Adipose tissue (tissue), 3 donors: Measurements from ENCODE around the gene ASB11. TPM values are rescaled to one million over a fixed set of nuclear protein-coding genes. Genes with fewer than 3 reads are reported as not detected.

Experiments
- H3K27ac ChIP-seq: one replicate; pipeline ENCODE4 v1.5.1; 2013; ENCODE audit warnings: low read depth, low read length
- WGBS, 3 donors: extraction: QIAGEN DNeasy Blood & Tissue Kit; methylation state at CpG; one replicate each; pipeline ENCODE4 v1.1.7; 2013; 5-methylcytosine and 5-hydroxymethylcytosine counted together
- polyA plus RNA-seq, 3 donors: library from polyadenylated mRNA; stranded (reverse); fragments of 200-250 nt; gene quantifications; one replicate each; pipeline ENCODE4 v1.2.3, GENCODE V29; 2013
- donor health status: healthy with polysubstance abuse.
- donor health status: Bipolar disorder and iron deficiency.
- donor health status: healthy.

ASB11 gene
- polyA plus RNA-seq = under 1 TPM in 2 of 3 donors, not detected in 1; 0.05 to 0.28 TPM

GRCh38 chrX:15315509-15315908 lies at the start of gene ASB11:
ASB11 (minus strand) TSS chrX:15315640; CDS start chrX:15315605, 35 bp downstream.
- H3K27ac ChIP-seq = no peak within 1 kb of the TSS
- 45 to 65% (median 55%) methylated on average over 3 of the region's 3 CpGs for WGBS, 3 donors

GRCh38 chrX:15359701-15360100 lies 44.3 kb upstream of the ASB11 start:
- H3K27ac ChIP-seq = no peak overlapping the region
- 44 to 83% (median 75%) methylated on average over 2 of the region's 2 CpGs for WGBS, 3 donors

GRCh38 chrX:15358533-15358932 lies 43.1 kb upstream of the ASB11 start:
- WGBS, 3 donors = 73 to 94% (median 91%) methylated on average over 2 of the region's 2 CpGs
- H3K27ac ChIP-seq = no peak overlapping the region

- no peak overlapping the region for H3K27ac ChIP-seq
- 15 to 57% (median 19%) methylated on average over 1 of the region's 1 CpG for WGBS, 3 donors
Observed at GRCh38 chrX:15356444-15356843, 41.0 kb upstream of the ASB11 start.

- 64 to 81% (median 69%) methylated on average over 8 of the region's 8 CpGs for WGBS, 3 donors
- no peak overlapping the region for H3K27ac ChIP-seq
Observed at GRCh38 chrX:15350329-15350996, 35.0 kb upstream of the ASB11 start.

GRCh38 chrX:15349046-15349445 lies 33.6 kb upstream of the ASB11 start:
- 21 to 29% (median 24%) methylated on average over 2 of the region's 2 CpGs for WGBS, 3 donors
- H3K27ac ChIP-seq = no peak overlapping the region

GRCh38 chrX:15345976-15346375 lies 30.5 kb upstream of the ASB11 start:
- H3K27ac ChIP-seq = no peak overlapping the region
- WGBS, 3 donors = 45 to 79% (median 67%) methylated on average over 2 to 3 of the region's 3 CpGs

GRCh38 chrX:15344106-15344505 lies 28.7 kb upstream of the ASB11 start:
- H3K27ac ChIP-seq = no peak overlapping the region

- WGBS, 3 donors = 58 to 64% (median 61%) methylated on average over 5 of the region's 5 CpGs
- no peak overlapping the region for H3K27ac ChIP-seq
Observed at GRCh38 chrX:15343075-15343476, 27.6 kb upstream of the ASB11 start.

GRCh38 chrX:15340867-15341266 lies 25.4 kb upstream of the ASB11 start:
- H3K27ac ChIP-seq = no peak overlapping the region
- WGBS, 3 donors = 67 to 97% (median 92%) methylated on average over 2 of the region's 2 CpGs

GRCh38 chrX:15336023-15336413 lies 20.6 kb upstream of the ASB11 start:
- 0 to 32% (median 1%) methylated on average over 10 of the region's 10 CpGs for WGBS, 3 donors
- no peak overlapping the region for H3K27ac ChIP-seq

GRCh38 chrX:15335135-15336022 lies 19.9 kb upstream of the ASB11 start, which contains the start of gene PIGA:
PIGA (minus strand) TSS chrX:15335523; CDS start chrX:15331930, 3,593 bp downstream.
- H3K27ac ChIP-seq = no peak within 1 kb of the TSS
- WGBS, 3 donors = 0 to 30% (median 1%) methylated on average over 50 to 72 of the region's 72 CpGs

- H3K27ac ChIP-seq = no peak overlapping the region
- 3 to 37% (median 14%) methylated on average over 7 of the region's 7 CpGs for WGBS, 3 donors
Observed at GRCh38 chrX:15334561-15334960, 19.1 kb upstream of the ASB11 start.

- WGBS, 3 donors = 15 to 54% (median 52%) methylated on average over 2 of the region's 2 CpGs
- H3K27ac ChIP-seq = no peak overlapping the region
Observed at GRCh38 chrX:15328821-15329220, 13.4 kb upstream of the ASB11 start.

GRCh38 chrX:15328131-15328530 lies 12.7 kb upstream of the ASB11 start:
- no peak overlapping the region for H3K27ac ChIP-seq

GRCh38 chrX:15322472-15322871 lies 7.0 kb upstream of the ASB11 start:
- no peak overlapping the region for H3K27ac ChIP-seq
- 80 to 91% (median 84%) methylated on average over 5 of the region's 5 CpGs for whole genome bisulfite sequencing, 3 donors

More at GRCh38 chrX:15328131-15328530, 12.7 kb upstream of the ASB11 start:
- WGBS, 3 donors = 67 to 88% (median 85%) methylated on average over 3 of the region's 3 CpGs

- 68 to 86% (median 85%) methylated on average over 3 of the region's 3 CpGs for WGBS, 3 donors
- H3K27ac ChIP-seq = no peak overlapping the region
Observed at GRCh38 chrX:15322072-15322471, 6.6 kb upstream of the ASB11 start.

- no peak overlapping the region for H3K27ac ChIP-seq
- 45 to 82% (median 60%) methylated on average over 4 of the region's 4 CpGs for WGBS, 3 donors
Observed at GRCh38 chrX:15321447-15321846, 6.0 kb upstream of the ASB11 start.

GRCh38 chrX:15320297-15320696 lies 4.9 kb upstream of the ASB11 start:
- 65 to 89% (median 67%) methylated on average over 4 of the region's 4 CpGs for WGBS, 3 donors
- H3K27ac ChIP-seq = no peak overlapping the region
